Right renal pelvis (tissue), 4 donors: ENCODE measurements around the gene IL37. TPM values are rescaled to one million over a fixed set of nuclear protein-coding genes. Genes with fewer than 3 reads are reported as not detected.
"Not testable (repeated sequence)": the region's sequence is repeated elsewhere in the genome, so short reads cannot be mapped to it uniquely, and the experiment has no call there.

ENCODE experiments used
- DNase-seq, 4 donors: peaks; one replicate each; pipeline ENCODE4 v3.0.0-alpha.2; 2013; ENCODE audit warnings: low read depth in 4 of 4, low spot score in 3 of 4, missing footprints in 1 of 4
- polyA plus RNA-seq, 4 donors: library from polyadenylated mRNA; unstranded; fragments of 120-200 nt; gene quantifications; one replicate each; pipeline ENCODE4 v1.2.1, GENCODE V29; 2013; ENCODE audit not compliant: insufficient read length in 4 of 4

IL37 gene
- polyA plus RNA-seq, 4 donors = 0.26 to 0.27 TPM; not detected in 2

DNA sequence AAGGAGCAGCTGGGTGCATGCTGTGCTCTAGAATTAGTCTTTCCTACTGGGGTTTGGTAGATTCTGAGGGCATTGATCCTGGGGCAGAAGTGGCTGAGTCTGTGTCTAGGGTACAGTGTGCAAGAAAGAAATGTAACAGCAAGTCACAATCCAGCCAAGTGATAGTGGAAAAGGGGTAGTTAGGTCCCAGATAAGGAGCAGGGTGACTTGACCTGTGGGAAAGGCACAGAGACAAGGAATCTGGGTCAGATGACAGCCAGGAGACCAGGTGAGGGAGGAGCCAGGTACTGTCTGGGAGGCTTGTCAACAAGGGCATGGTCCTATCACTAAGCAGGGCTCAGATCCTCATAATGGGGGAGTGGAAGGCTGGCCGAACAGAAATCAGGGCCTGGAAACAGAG lies 8.1 kb downstream of the IL37 start:
- no peak for DNase-seq

DNA sequence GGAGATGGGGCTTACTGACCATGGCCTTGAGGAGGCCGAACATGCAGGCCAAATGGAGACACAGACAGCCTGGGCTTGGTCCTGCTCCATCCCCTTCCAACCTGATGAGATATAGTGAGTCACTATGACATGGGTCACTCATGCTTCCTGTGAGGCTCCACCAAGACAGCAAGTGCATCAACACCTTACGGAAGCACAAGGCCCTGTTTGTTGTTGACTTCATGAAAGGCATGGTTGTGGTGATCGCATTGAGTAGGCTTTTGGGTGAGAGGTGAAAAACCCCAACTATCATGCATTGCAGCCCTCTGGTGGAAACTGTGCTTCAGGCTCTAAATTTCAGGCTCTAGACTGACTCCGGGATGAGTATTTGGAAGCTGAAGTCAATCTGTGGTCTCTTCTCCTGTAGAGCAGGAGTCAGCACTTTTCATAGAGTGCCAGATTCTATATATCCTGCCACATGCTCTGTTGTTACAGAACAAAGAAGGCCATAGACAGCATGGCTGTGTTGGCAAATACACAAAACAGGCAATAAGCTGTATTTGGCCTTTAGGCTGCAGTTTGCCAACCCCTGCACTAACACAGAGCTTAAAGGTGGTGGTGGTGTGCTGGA lies 10.1 kb downstream of the IL37 start:
- no peak for DNase-seq

DNA sequence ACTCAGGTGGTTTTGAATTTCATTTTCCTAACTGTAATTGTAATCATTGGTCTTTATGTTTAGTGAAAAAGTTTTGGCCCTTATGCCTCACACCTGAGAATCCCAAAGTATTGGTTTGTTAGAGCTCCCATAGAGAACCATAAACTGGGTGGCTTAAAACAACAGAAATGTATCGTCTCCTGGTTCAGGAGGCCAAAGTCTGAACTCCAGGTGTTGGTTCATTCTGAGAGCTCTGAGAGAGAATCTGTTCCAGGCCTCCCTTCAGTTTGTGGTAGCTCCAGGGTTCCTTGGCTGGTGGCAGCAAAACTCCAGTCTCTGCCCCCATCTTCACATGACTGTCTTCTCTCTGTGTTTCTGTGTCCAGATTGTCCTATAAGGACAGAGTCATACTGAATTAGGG lies 11.0 kb downstream of the IL37 start:
- DNase-seq = no peak

DNA sequence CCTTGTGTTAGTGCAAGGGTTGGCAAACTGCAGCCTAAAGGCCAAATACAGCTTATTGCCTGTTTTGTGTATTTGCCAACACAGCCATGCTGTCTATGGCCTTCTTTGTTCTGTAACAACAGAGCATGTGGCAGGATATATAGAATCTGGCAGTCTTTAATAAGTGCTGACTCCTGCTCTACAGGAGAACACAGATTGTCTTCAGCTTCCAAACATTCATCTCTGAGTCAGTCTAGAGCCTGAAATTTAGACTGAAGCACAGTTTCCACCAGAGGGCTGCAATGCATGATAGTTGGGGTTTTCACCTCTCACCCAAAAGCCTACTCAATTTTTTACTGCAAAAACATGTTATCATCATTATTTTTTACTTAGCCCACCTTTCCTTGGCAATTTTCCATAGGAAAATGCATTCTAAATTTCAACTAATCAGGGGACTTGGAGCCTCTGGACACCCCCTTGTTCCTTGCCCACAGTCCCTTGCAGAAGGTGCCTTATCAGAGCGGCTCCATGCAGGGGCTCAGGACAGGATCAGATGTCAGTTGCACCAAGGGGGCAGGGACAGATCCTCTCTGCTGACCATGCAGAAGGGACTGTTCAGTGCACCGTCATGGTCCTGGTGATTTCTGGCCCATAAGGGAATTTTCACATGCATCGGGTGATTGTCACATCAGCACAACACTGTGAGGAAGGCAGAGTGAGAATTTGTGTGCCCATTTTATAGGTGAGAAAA lies 12.4 kb downstream of the IL37 start:
- no peak for DNase-seq

DNA sequence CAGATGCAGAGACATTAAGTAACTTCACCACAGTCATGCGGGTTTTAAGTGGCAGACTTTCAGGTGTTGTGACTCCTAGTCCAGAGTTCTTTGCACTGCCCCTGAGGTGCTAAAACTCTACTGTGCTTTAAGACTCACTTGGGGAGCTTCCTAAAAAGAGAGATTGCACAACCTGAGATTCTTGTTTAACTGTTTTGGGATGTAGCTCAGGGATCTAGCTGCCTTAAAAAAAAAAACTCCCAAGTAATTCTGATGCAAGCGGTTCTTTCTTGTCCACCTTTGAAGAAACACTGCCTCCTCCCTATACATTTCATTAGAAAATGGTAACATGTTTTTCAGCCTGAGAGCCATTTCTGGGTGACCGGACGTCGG lies 13.0 kb downstream of the IL37 start:
- no peak for DNase-seq

DNA sequence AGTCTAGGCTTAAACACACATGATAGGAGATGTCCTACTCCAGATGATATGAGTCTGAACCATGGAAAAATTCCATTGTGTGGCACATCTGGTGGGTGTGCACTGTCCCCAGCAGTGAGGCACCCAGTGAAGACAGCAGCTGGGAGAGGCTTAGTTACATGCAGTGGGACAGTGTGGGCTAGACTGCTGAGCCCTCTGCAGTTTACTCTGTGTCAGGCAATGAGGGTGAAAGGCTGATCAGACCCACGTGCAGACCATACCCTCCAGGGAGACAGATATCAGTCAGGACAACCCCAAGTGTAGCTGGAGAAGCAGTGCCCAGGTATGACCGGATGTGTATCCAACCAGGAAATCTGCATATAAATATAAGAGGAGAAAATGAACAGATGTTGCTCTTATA lies 13.4 kb downstream of the IL37 start:
- no peak for DNase-seq

DNA sequence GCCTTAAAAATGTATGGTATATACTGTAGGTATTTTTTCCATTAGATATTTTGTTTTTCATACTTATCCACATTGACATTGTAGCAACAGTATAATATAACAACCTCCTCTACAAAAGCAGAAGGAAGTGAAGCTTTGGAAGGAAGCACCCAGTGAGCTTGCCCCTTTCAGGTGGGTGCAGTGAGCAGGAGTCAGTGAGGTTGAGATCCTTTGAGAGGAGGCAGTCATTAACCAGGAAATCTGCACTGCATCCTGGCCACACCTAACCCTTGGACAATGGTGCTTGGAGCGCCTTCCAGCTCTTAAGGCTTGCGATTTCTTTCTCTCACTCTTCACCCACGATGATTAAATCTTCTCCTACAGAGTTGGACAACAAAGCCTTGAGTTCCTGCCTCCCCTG lies 13.9 kb downstream of the IL37 start:
- no peak for DNase-seq

DNA sequence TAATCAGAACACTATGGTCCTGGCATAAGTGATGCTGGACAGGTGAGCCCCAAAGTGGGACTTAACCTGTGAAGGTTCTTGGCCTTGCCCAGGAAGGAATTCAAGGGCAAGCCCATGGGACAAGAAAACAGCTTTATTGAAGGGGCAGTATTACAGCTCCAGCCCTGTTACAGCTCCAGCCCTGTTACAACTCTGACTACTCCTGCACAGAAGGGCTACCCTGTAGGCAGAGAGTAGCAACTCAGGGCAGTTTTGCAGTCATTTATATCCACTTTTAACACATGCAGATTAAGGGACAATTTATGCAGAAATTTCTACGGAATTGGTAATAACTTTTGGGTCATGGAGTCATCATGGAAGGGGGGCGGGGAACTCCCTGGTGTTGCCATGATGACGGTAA lies 15.7 kb downstream of the IL37 start:
- no peak for DNase-seq

DNA sequence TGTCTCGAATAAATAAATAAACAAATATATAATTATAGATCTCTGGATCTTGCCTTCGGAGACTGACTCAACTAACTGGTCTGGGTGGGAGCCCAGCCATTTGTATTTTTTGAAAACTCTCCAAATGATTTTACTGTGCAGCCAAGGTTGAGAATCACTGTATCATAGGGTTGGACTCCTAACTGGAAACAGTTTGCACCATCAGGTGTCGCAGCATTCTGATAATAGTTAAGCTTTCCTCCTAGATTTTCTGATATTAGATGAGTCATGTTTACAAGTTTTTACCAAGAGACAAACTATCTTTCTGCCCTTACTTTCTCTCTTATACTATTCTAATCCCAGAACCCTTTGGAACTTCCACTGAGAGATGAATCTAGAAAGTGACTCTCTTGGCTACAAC lies 16.8 kb downstream of the IL37 start:
- DNase-seq = no peak

DNA sequence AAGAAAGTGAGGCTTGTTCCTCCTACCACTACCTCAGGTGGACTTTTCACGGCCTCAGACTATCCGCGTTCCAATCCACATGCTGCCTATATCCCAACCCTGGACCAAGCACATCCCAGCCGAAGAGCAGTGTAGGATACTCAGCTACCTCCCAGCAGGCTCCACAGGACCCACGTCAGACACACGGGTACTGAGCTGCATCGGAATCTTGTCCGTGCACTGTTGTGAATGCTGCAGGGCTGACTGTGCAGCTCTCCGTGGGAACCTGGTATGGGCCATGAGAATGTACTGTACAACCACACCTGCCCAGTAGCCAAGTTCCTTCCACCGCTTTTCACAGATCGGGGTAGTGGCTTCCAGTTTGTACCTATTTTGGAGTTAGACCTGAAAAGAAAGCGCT lies 22.3 kb downstream of the IL37 start:
- DNase-seq = no peak

DNA sequence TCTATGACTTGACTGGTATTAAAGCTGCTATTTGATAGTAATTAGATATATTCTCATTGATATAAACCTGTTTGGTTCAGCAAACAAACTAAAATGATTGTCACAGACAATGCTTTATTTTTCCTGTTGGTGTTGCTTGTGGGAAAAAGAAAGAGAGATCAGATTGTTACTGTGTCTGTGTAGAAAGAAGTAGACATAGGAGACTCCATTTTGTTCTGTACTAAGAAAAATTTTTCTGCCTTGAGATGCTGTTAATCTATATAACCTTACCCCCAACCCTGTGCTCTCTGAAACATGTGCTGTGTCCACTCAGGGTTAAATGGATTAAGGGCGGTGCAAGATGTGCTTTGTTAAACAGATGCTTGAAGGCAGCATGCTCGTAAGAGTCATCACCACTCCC lies 23.2 kb downstream of the IL37 start:
- DNase-seq = not testable (repeated sequence)

DNA sequence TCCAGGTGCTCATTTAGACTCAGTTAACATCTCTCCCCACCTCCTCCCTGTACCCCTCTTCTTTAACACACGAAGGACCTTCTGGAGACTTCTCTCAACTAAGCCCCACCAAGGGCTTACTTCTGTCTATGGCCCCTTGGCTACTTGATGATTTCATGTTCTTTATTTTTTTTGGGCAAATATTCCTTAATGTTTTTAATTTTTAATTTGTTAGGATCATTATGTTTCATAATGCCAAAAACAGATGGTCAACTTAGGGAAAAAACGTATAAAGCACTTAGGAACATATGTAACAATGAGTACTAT lies 25.9 kb downstream of the IL37 start:
- no peak for DNase-seq

DNA sequence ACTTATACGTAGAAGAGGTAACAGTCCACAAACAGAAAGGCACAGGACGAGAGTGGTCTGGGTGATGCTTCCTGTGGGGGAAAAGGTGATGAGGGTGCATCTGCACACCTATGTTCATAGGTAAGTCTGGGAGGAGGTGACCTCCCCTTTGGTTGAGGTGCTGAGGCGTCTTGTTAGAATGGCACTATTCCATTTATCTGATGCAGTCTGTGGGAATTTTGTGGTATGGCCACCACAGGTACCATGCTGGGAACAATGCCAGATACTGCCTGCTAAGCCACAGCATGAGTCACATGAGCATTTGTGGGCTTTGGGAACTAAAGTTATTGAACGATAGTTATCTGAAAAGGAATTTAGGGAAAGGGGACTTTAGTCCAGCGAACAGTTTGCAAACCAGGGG lies 27.9 kb downstream of the IL37 start:
- DNase-seq = no peak

DNA sequence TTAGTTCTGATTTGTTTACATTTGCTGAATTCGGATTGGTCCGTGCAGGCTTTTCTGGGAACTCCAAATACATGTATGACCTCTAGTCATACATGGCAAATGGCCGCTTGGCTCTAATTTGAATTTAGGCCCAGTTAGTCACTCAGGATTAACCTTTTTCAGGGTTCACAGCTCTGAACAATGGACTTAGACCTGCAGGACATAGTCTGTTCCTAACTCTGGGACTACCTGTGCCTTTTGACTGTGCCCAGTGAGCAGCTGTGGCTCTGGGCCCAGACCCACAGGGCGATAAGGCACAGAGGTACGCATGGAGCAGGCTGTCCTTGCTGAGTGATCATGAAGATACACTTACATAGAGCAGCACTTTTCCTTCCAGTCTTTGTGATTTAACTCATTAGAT lies 28.5 kb downstream of the IL37 start:
- DNase-seq = no peak

DNA sequence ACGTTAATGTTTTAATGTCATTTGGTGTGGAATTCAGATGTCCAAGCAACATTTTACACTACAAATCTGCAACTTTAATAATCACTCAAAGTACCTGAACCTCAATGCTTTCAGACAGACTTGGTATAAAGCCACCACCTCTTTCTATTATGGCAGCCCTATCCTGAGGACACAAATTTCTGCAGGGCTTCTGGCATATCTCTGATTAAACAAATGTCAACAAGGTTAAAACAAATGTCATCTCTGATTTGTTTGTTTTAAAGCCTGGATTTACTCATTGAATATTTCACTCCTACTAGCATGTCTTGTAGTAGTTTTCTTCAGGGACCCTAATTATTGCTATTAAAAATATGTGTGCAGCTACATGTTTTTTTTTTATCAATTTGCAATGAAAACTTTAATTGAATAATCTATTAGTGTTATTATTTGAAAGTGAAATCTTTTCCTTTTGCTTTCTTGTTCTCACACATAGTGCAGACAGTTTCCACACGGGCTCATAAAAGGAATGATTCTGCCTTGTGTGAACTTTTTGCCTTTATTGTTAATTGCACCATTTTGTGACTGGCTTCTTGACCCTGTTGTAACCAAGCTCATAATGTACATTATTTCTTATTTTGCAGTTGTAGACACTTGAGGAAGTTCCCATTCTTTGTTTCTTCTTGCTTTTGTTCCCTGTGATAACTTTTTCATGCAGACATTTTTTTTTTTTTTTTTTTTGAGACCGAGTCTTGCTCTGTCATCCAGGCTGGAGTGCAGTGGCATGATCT lies 30.1 kb downstream of the IL37 start:
- no peak for DNase-seq

DNA sequence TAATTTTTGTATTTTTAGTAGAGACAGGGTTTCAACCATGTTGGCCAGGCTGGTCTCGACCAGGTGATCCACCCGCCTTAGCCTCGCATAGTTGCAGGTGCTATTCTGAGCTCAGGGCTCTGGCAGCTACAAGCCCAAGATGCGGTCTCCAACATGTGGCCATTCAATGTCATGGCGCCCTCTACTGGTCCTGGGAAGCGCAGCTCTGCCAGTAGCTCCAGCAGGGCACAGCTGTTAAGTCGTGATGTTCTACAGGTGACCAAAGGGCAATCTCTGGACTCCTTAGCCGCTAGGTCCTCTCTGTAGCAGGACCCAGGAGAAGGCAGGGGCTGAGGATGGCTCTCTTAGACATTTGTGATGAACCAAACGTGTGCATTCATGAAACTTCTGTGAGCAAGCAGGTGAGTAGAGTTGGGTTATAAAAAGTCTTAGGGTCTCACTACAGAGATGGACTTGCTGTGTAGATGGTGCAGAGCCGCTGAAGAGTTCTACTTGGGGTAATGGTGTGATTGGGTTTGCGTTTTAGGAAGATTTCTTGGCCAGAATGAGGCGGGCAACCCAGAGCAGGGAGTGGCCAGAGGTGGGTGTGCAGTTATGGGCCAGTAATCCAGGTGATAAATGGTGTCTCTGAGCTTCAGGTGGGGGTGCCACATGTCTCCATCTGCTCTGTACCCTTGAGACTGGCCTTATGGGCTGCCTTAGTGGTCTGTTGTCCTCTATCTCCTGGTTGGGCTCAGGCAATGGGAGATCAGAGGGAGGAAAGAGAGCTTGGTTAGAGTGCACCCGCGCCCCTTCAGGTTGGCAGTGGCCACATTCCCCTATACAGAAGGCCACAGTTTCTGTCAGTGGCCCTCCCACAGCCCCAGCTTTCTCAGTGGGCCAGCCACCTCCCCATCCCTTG lies 31.0 kb downstream of the IL37 start:
- peak; percentile 61 to 68 (median 64) for DNase-seq

DNA sequence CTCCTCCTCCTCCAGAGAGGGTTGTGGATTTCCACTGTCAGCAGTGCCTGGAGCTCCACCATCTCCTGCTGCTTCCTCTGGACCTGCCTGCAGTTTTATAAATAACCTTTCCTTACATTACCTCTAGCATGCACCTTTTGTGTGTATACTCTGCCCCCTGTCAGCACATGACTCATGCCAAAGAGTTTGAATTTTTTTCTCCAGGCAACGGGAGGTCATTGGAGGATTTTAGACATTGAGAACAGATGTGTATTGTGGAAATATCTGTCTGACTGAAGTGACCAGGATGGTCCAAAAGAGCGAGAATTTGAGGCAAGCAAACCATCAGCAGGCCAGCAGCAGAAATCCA lies 31.7 kb downstream of the IL37 start:
- no peak for DNase-seq

DNA sequence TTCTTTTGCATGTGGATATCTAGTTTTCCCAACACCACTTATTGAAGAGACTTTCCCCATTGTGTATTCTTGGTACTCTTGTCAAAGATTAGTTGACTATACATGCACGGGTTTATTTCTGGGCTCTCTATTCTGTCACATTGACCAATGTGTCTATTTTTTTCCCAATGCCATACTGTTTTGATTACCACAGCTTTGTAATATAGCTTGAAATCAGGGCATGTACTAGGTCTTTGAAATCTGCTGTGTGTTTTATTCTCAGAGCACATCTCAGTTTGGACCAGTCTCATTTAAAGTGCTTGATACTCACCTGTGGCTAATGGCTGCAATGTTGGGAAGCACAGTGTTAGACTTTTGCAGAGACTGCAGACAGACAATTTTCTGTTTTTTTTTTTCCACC lies 34.0 kb downstream of the IL37 start:
- DNase-seq = no peak

DNA sequence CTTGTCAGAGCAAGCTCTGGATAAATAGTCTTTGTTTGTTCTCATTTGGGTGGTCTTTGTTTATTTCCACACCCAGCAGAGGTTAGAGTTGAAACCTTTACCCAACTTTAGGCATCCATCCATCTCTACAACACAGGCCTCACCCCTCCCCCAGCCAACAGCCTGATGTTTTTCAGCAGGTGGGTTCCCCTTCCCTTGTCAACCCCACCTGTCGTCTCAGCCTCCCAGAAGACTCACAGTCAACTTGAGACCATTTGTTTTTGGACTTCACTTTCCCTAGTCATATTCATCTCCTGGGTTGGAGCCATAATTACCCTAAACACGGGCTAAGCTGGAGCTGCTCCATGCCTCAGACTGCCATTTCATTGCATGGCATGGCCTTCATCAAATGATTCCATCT lies 35.1 kb downstream of the IL37 start:
- DNase-seq = no peak

DNA sequence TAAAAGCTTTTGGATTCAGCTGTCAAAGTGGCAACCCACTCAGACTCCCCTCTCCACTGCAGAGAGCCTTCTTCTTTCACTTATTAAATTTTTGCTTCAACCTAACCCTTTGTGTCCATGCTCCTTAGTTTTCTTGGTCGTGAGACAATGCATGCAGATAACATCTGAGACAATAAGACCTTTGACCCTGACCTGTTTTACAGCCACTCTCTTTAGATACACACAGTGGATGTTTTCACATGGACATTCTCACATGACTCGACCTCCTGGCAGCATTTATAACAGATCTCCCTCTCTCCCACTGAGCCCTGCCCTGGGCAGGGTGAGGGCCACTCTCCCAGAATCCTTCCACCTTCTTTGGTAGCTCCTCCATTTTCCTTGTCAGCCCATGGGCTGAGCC lies 36.4 kb downstream of the IL37 start:
- DNase-seq = no peak

DNA sequence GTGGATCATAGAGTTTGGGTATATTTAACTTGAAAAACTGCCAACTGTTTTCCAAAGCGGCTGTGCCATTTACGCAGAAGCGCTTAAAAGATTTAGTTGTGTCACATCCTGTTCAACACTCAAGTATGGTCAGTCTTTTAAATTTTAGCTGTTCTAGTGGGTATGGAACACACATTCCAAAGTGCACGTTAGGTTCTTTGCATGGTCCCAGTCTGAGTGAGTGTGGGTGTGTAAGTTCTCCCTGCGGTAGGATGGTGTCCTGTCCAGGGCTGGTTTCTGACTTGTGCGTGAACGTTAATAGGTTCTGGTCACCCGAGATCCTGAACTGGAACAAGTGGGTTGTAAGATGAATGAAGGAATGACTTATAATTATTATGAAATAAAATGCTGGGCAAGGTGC lies 38.5 kb downstream of the IL37 start:
- no peak for DNase-seq
